Measurements from ENCODE around the gene CIDEC. TPM values are rescaled to one million over a fixed set of nuclear protein-coding genes. Genes with fewer than 3 reads are reported as not detected.
"Not testable (repeated sequence)": the region's sequence is repeated elsewhere in the genome, so short reads cannot be mapped to it uniquely, and the experiment has no call there.

Gene CIDEC
- total RNA-seq, 2 donors from 2014 or later = 24.6 to 26.2 TPM

DNA sequence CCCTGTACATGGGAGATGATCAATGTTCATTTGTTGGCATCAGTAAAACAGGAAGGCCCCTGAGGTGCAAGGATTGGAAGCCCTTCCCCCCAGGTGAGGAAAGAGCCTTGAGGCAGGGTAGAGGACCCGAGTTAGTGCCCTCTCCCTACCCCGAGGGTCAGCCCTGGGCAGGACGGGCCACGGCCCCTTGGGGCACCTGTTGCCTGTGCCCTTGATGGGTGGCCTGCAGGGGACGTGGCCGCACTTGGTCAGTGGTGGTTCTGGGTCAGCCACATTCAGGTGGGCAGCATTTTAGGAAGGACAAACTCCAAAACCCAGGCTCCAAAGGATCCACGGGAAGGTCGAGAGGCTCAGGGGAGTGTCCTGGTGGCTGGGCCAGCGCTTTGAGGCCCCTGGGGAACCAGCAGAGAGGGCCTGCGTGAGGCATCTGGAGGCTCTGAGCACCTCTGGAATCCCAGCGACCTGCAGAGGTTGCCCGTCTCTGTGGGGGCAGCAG is 20.5 kb downstream of the CIDEC start:
- DNase-seq = no peak
- intact Hi-C loops (cut with DNase I, micrococcal nuclease) = loop anchor here in 1 of 2 donors (10.0 kb wide), 1 partner anchor 55 kb away; the partner anchor contains the start of gene IL17RC
- ATAC-seq = no peak

DNA sequence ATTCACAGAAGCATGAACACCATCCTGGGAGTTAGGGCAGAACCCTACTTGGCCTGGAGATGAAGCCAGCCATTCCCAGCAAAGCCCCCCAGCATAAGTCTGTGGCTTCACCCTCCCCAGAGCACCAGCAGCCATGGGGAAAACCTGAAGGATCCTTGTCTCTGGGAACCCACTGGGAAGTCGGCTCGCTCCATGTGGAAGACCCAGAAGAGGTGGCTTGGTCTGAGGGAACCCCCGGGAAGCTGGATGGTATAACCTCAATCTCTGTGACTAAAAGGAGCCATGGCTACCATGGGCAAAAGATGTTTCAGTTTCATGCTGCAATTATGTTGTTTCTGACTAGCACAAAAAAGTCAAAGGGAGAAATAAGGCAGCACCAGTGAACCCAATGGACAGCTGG is 24.5 kb downstream of the CIDEC start:
- DNase-seq = no peak
- intact Hi-C loops (cut with DNase I, micrococcal nuclease) = loop anchor here in 1 of 2 donors (10.0 kb wide), 1 partner anchor 59 kb away; the partner anchor contains the start of gene IL17RC
- no peak for ATAC-seq

DNA sequence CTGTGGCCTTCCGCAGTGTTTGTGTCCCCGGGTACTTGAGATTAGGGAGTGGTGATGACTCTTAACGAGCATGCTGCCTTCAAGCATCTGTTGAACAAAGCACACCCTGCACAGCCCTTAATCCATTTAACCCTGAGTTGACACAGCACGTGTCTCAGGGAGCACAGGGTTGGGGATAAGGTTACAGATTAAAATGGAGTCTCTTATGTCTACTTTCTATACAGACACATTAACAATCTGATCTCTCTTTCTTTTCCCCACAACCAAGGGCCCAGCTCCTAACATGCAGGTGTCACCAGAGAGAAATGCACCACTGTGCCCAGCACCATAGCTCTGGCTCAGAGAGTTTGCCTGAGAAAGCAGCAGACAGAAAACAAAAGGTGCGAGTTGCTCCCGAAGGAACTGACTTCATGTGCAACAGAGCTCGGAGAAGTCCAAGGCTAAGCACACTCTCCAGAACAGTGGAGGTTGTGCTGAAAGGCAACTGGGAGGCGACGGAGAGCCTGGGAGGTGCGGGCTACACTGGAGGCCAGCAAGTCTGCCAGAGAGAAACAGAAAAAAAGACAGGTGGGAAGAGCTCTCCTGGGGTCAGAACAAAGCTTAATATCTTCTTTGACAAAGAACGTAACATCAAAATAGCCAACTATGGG is 25.6 kb downstream of the CIDEC start:
- intact Hi-C loops (cut with DNase I, micrococcal nuclease) = loop anchor here in 1 of 2 donors (10.0 kb wide), 1 partner anchor 60 kb away; the partner anchor contains the start of gene IL17RC
- not testable (repeated sequence) for ATAC-seq, DNase-seq

DNA sequence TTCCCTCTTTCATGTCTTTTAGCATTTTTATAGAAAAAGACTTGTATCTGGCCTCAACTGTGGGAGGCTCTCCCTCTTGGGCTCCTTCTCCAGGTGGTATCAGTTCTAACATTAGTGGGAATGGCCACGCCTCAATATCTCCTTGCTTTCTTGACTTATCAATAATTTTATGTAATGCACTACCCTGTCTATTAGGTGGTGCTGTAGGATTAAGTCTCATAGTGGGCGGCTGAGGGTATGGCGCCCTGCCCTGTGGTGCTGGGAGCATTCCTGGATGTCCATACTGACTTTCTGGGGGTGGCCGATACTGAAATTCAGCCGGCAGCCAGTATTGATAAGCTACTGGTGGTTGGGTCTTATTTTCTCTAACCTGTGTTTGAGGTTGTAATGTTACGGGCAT is 27.5 kb downstream of the CIDEC start:
- no peak for DNase-seq
- no peak for ATAC-seq
- intact Hi-C loops (cut with DNase I, micrococcal nuclease) = loop anchor here in 1 of 2 donors (10.0 kb wide), 1 partner anchor 62 kb away; the partner anchor contains the start of gene IL17RC

DNA sequence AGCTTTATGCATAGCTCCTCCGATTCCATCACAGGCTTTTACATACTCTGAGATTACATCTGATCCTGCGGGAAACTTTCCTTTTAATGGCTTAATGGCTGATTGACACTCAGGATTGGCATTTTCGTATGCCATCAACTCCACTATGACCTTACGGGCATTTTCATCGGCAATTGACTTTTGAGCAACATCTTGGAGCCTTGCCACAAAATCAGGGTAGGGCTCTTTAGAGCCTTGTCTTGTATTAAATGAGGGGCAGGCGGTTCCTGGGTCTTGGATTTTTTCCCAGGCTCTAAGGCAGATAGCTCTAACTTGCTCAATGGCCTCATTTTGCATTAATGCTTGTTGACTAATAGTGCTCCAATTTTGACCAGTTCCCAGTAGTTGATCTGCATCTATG is 28.1 kb downstream of the CIDEC start:
- peak in 1 of 2 donors; percentile 16 for DNase-seq
- intact Hi-C loops (cut with DNase I, micrococcal nuclease) = loop anchor here in 1 of 2 donors (10.0 kb wide), 1 partner anchor 63 kb away; the partner anchor contains the start of gene IL17RC
- not testable (repeated sequence) for ATAC-seq

DNA sequence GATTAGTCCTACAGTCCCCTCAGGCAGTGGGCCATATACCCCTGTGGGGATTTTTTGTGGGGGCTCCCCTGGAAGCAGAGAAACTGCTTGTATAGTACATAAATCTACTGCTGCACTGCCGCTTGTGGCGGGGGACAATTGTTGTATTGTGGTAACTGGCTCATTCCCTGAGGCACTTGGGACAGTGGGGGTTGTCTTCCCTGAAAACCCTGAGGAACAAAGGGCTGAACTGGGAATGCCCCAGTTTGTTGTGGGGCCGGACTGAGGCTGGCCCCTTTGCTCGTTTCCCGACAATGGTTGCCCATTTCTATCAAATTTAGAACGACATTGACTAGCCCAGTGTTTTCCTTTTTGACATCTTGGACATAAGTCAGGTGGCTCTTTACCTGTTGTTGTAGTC is 28.7 kb downstream of the CIDEC start:
- ATAC-seq = not testable (repeated sequence)

DNA sequence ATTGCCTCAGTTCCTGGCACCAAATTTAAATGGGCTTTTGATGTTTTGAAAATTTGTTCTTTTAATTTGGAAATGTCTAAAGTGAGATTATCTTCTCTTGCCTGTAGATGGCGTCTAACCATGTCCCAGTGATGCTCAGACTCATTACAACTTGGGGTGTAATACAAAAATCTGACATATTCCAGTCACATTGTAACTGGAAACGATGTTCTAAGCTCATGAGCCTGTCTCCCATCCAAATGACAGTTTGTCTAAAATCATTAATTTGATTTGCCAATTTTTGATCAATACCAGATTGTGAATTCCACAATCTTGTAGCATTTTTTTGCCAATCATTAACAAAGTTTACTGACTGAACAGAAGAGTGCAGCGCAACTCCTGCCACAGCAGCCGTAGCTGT is 31.2 kb downstream of the CIDEC start:
- intact Hi-C loops (cut with DNase I, micrococcal nuclease); ATAC-seq; DNase-seq: not testable (repeated sequence)

More for the DNA sequence above, 28.7 kb downstream of the CIDEC start:
- not testable (repeated sequence) for DNase-seq
- intact Hi-C loops (cut with DNase I, micrococcal nuclease) = loop anchor here in 1 of 2 donors (10.0 kb wide), 1 partner anchor 63 kb away; the partner anchor contains the start of gene IL17RC

DNA sequence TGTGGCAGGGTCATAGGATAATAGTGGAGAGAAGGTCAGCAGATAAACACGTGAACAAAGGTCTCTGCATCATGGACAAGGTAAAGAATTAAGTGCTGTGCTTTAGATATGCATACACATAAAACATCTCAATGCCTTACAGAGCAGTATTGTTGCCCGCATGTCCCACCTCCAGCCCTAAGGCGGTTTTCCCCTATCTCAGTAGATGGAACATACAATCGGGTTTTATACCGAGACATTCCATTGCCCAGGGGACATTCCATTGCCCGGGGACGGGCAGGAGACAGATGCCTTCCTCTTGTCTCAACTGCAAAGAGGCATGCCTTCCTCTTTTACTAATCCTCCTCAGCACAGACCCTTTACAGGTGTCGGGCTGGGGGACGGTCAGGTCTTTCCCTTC is 32.2 kb downstream of the CIDEC start:
- DNase-seq; ATAC-seq; intact Hi-C loops (cut with DNase I, micrococcal nuclease): not testable (repeated sequence)

DNA sequence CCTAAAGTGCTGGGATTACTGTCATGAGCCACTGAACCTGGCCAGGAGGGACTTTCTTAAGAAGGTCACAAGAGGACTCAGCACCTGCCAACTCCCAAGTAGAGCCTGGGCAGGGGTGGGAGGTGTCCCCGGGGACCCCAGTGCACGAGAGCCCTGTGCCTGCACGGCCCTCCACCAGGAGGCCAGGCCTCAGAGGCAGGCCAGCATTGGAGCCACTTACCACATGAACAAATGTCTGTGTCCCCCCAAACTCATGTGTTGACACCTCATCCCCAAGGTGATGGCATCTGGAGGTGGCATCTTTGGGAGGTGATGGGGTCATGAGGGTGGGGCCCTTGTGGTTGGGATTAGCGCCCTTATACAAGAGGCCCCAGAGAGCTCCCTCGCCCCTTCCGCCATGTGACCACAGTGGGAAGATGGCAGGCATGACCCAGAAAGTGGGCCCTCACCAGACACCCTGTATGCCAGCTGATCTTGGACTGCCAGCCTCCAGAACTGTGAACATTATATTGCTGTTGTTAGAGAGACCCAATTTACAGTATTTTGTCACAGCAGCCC is 33.0 kb downstream of the CIDEC start:
- intact Hi-C loops (cut with DNase I, micrococcal nuclease) = no loop called here
- no peak for DNase-seq
- ATAC-seq = no peak

DNA sequence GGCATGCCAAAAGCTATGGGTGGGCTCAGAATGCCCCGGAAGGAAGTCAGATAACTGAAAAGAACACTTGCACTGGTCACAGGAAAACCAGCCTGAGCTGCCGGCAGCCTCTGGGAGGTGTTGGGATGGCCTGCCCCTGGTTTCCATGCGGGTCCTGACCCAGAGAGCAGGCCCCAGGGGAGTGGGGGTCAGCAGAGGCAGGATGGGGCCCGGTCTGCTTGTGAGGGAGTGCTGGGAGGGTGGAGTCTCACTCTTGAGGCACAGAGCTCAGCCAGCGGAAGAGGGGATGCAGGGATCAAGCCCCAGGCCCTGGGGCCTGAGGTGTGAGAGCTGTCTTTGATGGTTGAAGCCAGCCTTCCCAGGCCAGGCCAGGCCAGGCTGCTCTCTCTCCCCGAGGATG is 33.8 kb downstream of the CIDEC start:
- intact Hi-C loops (cut with DNase I, micrococcal nuclease) = no loop called here
- no peak for ATAC-seq
- no peak for DNase-seq

DNA sequence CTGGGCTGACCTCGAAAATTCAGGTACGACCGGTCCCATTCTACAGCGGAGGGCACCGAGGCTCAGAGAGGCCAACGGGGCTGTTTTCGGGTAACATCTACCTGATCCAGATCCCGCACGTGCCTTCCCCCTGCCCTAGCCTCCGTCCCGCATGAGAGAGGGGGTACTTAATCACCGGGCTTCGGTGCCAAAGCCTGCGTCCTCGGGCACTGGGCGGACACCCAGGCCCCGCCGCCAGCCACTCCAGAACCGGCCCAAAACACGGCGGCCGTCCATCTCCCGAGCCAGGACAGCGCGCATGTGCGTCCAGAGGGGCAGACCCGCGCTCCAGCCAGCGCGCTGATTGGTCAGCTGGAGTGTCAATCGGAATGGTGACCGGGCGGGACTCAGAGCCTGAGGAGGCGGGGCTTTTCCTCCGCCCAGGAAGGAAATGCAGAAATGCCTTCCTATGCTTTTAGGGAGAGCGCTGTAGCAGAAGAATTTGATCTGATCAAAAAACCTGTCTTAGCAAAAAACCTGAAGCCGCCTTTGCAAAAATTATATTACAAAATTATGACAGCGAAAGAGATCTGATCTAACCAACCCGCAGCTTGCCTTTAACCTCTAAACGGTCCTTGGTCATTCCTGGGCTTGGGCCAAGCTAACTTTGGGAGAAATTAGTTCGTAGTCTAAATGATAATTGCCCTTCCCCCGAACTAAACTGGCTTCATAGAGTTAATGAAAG is 36.2 kb downstream of the CIDEC start, which contains the start of gene RPUSD3:
TSS of gene RPUSD3 (minus strand) at position 294 of the 724 bp plus-strand sequence. CDS start at position 276, 18 bp downstream.
- DNase-seq (peak; percentile 96 to 98), ATAC-seq (peak; percentile 99)
- intact Hi-C loops (cut with DNase I, micrococcal nuclease) = no loop called here

DNA sequence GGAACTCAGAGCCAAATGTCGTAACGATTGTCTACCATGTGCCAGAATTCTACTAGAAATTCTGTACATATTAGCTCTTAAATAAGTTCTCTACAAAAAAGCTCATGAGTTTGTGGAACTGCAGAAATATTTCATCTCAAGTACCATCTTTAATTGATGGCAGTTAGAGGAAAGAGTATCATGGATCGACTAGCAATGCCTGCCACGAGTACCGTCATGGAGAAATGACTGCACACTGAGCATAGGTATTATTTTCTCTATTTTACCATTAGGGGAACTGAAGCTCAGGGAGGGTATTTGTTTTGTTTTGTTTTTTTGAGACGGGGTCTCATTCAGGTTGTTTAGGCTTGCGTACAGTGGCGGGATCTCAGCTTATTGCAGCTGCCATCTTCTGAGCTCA is 39.0 kb downstream of the CIDEC start:
- intact Hi-C loops (cut with DNase I, micrococcal nuclease) = no loop called here
- no peak for DNase-seq
- no peak for ATAC-seq

DNA sequence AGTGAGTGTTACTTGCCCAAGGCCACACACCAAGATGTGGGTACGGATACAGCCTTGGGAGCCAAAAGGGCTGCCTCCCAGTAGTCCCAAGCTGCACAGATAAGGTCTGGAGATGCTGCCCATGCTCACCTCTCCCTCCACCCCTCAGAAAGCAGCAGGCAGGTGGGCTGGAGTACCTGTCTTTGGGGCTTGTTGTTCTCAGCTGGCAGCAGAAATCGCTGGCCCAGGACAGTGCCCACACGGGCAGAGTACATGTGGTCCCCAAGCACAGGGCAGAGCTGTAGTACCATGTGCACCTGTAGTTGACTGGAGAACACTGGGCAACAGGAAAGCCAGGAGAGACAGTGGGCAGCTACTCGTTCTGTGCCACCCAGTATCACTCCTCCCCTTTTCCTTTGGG is 41.2 kb downstream of the CIDEC start:
- ATAC-seq (no peak), DNase-seq (no peak)
- intact Hi-C loops (cut with DNase I, micrococcal nuclease) = no loop called here

DNA sequence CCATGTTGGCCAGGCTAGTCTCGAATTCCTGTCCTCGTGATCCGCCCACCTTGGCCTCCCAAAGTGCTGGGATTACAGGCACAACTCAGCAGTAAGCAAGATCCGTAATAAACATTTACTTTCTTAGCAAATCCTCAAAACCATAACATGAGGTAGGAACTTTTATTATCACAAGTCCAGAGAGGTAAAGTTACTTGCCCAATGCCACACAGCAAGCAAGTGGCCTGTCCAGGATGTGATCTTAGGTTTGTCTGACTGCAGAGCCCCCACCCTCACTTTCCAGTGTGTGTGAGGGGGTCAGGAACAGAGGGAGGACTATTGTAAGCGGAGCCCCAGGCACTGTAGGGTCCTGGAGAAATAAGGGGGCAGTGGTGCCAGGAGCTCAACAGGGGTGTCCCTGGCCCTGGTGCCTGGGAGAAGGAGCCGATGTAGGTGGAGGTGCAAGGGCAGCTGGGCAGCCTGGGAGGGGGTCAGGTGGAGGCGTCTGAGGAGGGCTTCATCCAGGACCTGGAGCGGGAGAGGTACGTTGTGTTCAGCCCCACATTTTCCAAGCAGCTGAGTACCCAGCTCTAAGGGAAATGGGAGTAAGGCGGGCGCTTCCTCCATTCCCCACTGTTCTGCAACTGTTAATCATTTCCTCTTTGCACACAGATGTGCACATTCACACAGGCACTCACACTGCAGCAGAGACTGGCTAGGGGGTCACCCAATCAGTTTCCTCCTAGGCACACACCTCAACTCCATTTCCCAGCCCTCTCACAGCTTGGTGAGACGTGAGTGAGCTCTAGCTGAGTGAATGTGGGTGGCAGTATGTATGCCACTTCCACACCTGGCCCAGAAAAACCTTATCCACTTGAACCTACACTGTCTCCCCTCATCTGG is 42.1 kb downstream of the CIDEC start:
- DNase-seq = no peak
- no peak for ATAC-seq
- intact Hi-C loops (cut with DNase I, micrococcal nuclease) = no loop called here

DNA sequence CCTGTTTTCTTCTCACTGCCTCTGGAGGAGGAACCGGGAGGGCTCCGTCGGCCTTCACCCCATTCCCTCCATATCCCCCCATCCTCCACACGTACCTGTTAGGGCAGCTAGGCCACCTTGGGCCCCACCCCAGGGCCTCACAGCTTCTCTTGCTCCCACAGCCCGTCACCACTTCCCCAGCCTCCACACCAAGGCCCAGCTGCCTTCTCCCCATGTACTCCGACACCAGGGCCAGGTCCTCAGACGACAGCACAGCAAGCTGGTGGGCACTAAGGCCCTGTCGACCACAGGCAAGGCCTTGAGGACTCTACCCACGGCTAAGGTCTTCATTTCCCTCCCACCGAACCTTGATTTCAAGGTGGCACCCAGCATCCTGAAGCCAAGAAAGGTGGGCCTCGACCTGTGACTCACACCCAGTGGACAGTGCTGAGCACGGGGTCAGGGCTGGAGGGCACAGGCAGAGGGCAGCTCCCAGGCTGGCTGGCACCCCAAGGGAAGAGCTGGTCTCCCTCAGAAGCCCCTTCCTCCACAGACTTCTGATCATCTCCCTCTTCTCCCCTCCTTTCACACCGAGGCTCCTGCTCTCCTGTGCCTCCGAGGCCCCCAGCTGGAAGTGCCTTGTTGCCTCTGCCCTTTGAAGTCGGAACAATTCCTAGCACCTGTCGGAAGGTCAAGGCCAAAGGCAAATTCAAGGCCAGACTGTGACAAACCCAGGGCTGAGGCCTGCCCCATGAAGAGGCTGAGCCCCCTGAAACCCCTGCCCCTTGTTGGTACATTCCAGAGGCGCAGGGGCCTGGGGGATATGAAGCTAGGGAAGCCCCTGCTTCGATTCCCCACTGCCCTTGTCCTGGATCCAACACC is 45.3 kb downstream of the CIDEC start:
- DNase-seq = no peak
- no peak for ATAC-seq
- intact Hi-C loops (cut with DNase I, micrococcal nuclease) = no loop called here

DNA sequence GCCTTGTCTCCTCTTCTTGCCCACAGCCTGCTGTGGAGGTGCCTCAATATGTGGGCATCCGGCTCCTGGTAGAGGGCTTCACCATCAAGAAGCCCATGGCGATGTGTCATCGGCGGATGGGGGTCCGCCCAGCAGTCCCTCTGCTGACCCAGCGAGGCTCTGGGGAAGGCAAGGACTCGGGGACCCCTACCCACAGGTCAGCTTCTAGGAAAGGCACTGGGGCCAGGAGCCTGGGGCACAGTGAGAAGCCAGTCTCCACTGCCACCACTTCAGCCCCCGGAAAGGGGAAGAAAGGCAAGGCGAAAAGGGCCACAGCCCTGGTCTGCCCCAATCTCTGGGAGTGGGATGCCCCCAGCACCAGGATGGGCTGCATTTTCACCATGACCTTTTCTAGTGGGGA is 47.0 kb downstream of the CIDEC start:
- ATAC-seq = no peak
- intact Hi-C loops (cut with DNase I, micrococcal nuclease) = no loop called here
- no peak for DNase-seq

DNA sequence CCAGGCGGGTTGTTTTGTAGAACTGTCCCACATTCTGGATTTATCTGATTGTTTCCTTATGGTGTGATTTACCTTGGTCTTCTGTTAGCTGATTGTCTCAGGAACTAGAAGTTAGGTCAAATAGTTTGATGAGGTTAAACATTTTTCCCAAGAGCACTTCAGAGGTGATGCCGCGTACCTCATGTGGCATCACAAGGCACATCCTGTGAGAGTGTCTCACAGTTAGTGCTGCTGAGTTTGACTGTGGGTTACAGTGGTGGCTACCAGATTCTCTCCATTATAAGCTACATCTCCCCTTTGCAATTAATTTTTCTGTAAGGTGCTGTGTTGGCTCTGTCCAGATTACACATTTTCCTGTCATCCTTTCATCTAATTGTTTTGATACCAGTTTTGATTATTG is 48.8 kb downstream of the CIDEC start:
- DNase-seq = no peak
- no peak for ATAC-seq
- intact Hi-C loops (cut with DNase I, micrococcal nuclease) = no loop called here

Data from left colon (tissue), 2 donors.